ENCODE data around the gene PSMB11. TPM values are rescaled to one million over a fixed set of nuclear protein-coding genes. Genes with fewer than 3 reads are reported as not detected.

The PSMB11 gene
- total RNA-seq, 6 donors from 2014 or later = not detected

DNA sequence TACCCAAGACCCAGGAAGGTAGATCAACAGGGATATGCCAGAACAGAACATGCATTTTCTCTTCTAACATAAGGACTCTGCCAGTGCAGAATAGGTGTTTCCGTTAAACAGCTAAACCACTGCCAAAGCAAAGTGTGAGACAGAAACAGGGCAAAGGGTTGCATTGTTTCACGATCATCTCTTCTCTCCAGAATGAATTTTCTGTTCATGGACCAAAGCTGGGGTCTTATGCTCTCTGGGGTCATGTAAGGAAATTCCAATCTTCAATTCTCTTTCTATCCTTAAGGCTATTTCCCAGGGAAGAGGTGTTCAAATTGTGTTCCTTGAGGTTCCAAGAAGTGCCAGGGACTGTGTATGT is 18.2 kb upstream of the PSMB11 start:
- Histone ChIP-seq H3K27ac (no peak overlapping the region), H3K27me3 (no peaks in the 10 kb centered on the region), H3K36me3 (peaks cover 4 to 46% (median 29%) of the 10 kb centered on the region in 4 donors), H3K4me3 (no peak overlapping the region), H3K9me3 (no peaks in the 10 kb centered on the region), H3K4me1 (peaks cover 0 to 9% (median 2%) of the 10 kb centered on the region in 4 donors)
- TF ChIP-seq EP300 (IDR thresholded peaks at IDR 0.05) = no peak
- TF ChIP-seq, protein P1, sequence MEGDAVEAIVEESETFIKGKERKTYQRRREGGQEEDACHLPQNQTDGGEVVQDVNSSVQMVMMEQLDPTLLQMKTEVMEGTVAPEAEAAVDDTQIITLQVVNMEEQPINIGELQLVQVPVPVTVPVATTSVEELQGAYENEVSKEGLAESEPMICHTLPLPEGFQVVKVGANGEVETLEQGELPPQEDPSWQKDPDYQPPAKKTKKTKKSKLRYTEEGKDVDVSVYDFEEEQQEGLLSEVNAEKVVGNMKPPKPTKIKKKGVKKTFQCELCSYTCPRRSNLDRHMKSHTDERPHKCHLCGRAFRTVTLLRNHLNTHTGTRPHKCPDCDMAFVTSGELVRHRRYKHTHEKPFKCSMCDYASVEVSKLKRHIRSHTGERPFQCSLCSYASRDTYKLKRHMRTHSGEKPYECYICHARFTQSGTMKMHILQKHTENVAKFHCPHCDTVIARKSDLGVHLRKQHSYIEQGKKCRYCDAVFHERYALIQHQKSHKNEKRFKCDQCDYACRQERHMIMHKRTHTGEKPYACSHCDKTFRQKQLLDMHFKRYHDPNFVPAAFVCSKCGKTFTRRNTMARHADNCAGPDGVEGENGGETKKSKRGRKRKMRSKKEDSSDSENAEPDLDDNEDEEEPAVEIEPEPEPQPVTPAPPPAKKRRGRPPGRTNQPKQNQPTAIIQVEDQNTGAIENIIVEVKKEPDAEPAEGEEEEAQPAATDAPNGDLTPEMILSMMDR (IDR thresholded peaks at IDR 0.05) = no peak
- TF ChIP-seq POLR2A (IDR thresholded peaks at IDR 0.05) = no peak
- TF ChIP-seq POLR2AphosphoS5 (IDR thresholded peaks at IDR 0.05) = no peak
- DNase-seq (no peak), ATAC-seq (ENCODE audit: low FRiP score in 2 of 2) (no peak)
- 79 to 88% methylated on average over 2 of the region's 2 CpGs for WGBS, 2 donors

DNA sequence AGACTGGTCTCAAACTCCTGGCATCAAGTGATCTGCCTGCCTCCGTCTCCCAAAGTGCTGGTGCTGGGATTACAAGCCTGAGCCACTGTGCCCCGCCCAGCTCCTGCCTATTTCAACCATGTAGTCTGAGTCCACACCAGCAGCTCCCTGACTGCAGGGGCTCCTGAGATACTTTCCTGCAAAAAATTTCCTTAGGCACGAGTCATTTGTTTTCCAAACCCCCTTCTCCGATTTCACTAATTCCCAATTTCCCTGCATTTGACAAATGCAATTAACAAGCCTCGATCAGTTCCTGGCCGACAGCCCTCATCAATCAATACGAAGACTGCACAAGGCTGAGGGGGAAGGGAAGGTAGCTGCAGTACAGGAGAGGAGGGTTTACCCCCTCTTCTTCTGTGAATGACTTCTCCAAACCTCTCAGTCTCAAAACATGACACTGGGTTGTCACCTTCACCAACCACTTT is 17.4 kb upstream of the PSMB11 start:
- no peak for TF ChIP-seq POLR2A (IDR thresholded peaks at IDR 0.05)
- TF ChIP-seq, protein P1 (IDR thresholded peaks at IDR 0.05) = no peak
- TF ChIP-seq EP300 (IDR thresholded peaks at IDR 0.05) = no peak
- no peak for TF ChIP-seq POLR2AphosphoS5 (IDR thresholded peaks at IDR 0.05)
- no peak overlapping the region for H3K4me3 ChIP-seq
- H3K27ac ChIP-seq = no peak overlapping the region
- ATAC-seq (ENCODE audit: low FRiP score in 2 of 2) (no peak), DNase-seq (no peak)
- peaks cover 4 to 52% (median 34%) of the 10 kb centered on the region in 4 donors for H3K36me3 ChIP-seq
- no peaks in the 10 kb centered on the region for H3K9me3 ChIP-seq
- H3K27me3 ChIP-seq = no peaks in the 10 kb centered on the region
- WGBS, 2 donors = 88 to 92% methylated on average over 7 of the region's 7 CpGs
- H3K4me1 ChIP-seq = peaks cover 0 to 10% (median 5%) of the 10 kb centered on the region in 4 donors

DNA sequence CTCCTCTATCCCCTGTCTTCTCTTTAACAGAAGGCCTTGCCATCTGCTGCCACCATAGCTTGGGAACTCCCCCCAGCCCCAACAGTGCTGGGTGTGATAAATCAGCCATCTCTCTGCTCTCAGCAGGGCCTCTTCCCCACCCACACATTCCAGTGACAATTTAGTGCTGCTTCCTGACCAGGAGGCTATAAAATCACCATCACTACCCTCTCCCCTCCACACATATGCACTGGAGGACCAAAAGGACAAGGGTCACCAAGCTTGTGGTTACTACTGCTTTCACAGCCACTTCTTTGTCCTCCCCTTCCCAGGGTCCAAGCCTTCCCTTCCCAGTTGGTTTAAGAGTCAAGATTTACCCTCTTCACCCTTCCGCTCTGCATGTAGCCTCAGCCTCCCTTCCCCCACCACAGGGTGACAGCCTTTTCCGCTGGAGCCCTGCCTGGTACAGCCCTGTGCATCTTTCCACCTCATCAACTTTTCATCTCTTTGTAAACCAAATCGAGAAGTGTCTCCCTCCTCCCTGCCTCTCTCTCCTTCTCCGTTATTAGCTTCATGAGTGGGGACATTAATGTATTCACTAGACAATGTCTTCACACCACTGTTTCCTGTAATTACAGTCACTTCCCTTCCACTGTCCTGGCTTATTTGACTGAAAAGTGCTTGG is 16.7 kb upstream of the PSMB11 start:
- no peak for DNase-seq
- ATAC-seq (ENCODE audit: low FRiP score in 2 of 2) = no peak
- Histone ChIP-seq H3K27me3 (no peaks in the 10 kb centered on the region), H3K4me1 (peaks cover 0 to 10% (median 5%) of the 10 kb centered on the region in 4 donors), H3K27ac (no peak overlapping the region), H3K4me3 (no peak overlapping the region), H3K9me3 (no peaks in the 10 kb centered on the region), H3K36me3 (peaks cover 4 to 55% (median 35%) of the 10 kb centered on the region in 4 donors)
- TF ChIP-seq, protein P1 (IDR thresholded peaks at IDR 0.05) = no peak
- TF ChIP-seq POLR2A (IDR thresholded peaks at IDR 0.05) (no peak), POLR2AphosphoS5 (IDR thresholded peaks at IDR 0.05) (no peak), EP300 (IDR thresholded peaks at IDR 0.05) (no peak)
- 69 to 75% methylated on average over 4 of the region's 4 CpGs for WGBS, 2 donors

DNA sequence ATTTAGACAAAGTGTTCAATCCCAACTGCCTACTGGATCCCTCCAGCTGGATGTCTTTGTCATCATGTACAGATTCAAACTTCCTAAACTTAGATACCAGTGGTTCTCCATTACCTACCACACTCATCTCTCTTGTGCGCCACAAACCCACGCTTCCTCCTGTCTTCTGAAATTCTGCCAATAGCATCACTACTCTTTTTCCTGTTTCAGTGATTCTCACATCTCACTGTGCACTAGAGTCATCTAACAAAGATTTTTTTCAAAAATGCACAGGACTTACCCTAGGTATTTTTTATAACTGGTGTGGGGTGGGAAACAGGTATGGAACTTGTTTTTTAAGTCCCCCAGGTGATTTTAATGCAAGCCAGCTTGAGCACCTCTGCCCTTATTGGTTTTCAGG is 13.2 kb upstream of the PSMB11 start:
- WGBS, 2 donors = 61 to 67% methylated on average over 2 of the region's 2 CpGs
- Histone ChIP-seq H3K27ac (no peak overlapping the region), H3K4me3 (no peak overlapping the region), H3K27me3 (no peaks in the 10 kb centered on the region), H3K9me3 (no peaks in the 10 kb centered on the region), H3K36me3 (peaks cover 19 to 82% (median 58%) of the 10 kb centered on the region in 4 donors), H3K4me1 (peaks cover 5 to 21% (median 14%) of the 10 kb centered on the region in 4 donors)
- DNase-seq = no peak
- no peak for ATAC-seq (ENCODE audit: low FRiP score in 2 of 2)
- TF ChIP-seq, protein P1 (IDR thresholded peaks at IDR 0.05) = no peak
- TF ChIP-seq POLR2A (IDR thresholded peaks at IDR 0.05) (no peak), POLR2AphosphoS5 (IDR thresholded peaks at IDR 0.05) (no peak), EP300 (IDR thresholded peaks at IDR 0.05) (no peak)

DNA sequence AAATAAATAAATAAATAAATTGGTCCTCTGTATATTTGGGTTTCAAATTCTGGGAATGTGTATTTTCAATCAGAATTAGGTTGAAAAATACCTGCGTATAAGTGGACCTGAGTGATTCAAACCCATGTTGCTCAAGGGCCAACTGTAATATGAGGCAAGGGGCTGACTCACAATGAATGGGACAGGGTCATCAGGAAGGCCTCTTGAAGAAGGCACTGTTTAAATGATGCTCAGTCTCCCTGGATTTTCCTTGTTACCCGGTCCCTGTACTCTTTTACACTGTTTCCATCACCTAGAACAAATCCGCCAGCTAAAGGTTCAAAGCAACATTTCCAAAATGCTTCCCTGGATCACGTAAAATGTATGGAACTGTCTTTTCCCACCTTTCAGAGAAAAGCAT is 11.1 kb upstream of the PSMB11 start:
- 99 to 100% methylated on average over 4 of the region's 4 CpGs for WGBS, 2 donors
- Histone ChIP-seq H3K4me3 (no peak overlapping the region), H3K36me3 (peaks cover 16 to 66% (median 45%) of the 10 kb centered on the region in 4 donors)

More for the DNA sequence above, 11.1 kb upstream of the PSMB11 start:
- no peak for ATAC-seq (ENCODE audit: low FRiP score in 2 of 2)
- no peak for DNase-seq
- TF ChIP-seq POLR2AphosphoS5 (IDR thresholded peaks at IDR 0.05) = no peak
- Histone ChIP-seq H3K9me3 (no peaks in the 10 kb centered on the region), H3K4me1 (peaks cover 9 to 25% (median 18%) of the 10 kb centered on the region in 4 donors), H3K27ac (no peak overlapping the region), H3K27me3 (no peaks in the 10 kb centered on the region)
